HG03469 (cell line): ENCODE results near the gene PLXNB3.
"Not testable (repeated sequence)": the region's sequence is repeated elsewhere in the genome, so short reads cannot be mapped to it uniquely, and the experiment has no call there.

ENCODE experiments used
- ATAC-seq: cut with Tn5 transposase; IDR thresholded peaks from one replicate; pipeline ENCODE4 v1.9.1; 2021; ENCODE audit warnings: mild to moderate bottlenecking, moderate library complexity, moderate number of reproducible peaks; ENCODE audit not compliant: unreplicated experiment

The PLXNB3 gene

DNA sequence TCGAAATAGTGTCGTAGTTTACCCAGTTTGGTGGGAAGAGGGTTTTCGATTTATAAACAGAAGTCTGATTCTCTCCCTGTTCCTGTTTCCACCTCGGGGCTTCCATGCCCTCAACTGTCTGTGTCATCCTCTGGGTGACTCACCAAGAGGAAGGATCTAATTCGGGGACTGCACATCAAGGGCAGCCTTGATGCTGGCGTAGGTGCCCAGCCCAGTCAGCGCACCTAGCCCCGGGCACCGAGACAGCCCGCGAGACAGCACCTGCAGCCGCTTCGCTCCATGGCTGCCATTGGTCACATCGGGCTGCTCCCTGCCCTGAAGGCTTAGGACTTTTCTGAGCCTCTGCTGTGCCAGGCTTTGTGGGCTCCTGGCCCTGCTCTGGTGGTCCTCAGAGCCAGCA lies 31.6 kb upstream of the PLXNB3 start:
- ATAC-seq, result no peak

DNA sequence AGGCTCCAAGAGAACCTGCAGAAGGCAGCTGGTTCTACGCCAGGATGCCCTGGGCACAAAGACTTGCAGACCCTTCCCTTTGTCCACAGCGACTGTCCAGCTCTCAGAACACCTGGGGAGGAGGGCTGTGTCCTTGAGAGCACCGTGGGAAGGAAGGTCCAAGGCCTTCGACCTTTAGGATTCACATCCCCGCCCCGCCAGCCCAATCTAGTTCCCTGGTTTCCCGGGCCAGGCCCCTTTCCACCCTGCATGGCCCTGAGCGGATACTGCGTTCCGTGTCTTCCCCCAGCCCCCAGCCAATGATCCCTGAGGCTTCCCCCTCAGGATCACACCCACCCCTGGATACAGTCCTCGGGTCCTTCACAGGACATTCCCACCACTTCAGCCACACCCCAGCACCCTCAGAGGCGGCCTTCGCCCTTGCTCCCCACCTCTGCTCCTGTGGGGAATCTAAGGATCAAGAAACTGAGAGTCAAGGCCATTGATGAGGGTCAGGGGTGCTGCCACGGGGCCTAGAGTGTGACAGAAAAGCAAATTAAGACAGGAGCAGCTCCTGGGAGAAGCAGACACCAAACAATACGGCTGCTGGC lies 30.3 kb upstream of the PLXNB3 start:
- ATAC-seq, result no peak

DNA sequence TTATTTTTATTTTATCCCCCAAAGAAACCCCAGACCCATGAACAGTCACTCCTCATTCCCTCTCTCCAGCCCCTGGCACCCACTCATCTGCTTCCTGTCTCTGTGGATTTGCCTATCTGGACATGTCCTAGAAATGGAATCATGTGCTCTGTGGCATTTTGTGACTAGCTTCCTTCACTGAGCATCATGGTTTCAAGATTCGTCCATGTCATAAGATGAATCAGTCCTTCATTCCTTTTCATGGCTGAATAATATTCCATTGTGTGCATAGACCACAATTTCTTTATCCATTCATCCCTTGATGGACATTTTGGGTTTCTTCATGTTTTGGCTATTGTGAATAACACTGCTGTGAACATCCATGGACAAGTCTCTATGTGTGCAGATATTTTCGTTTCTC lies 29.2 kb upstream of the PLXNB3 start:
- no peak for ATAC-seq

DNA sequence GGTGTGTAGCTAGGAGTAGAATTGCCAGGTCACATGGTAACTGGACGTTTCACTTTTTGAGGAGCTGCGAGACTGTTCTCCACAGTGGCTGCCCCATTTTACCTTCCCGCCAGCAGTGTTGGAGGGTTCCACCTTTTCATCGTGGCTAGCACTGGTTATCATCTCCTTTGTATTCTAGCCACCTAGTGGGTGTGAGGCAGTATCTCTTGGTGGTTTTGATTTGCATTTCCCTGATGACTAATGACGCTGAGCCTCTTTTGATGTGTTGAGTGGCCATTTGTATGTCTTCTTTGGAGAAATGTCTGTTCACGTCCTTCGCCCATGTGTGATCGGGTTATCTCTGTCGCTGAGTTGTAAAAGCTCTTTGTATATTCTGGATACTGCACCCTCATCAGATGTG lies 28.8 kb upstream of the PLXNB3 start:
- ATAC-seq, result no peak

DNA sequence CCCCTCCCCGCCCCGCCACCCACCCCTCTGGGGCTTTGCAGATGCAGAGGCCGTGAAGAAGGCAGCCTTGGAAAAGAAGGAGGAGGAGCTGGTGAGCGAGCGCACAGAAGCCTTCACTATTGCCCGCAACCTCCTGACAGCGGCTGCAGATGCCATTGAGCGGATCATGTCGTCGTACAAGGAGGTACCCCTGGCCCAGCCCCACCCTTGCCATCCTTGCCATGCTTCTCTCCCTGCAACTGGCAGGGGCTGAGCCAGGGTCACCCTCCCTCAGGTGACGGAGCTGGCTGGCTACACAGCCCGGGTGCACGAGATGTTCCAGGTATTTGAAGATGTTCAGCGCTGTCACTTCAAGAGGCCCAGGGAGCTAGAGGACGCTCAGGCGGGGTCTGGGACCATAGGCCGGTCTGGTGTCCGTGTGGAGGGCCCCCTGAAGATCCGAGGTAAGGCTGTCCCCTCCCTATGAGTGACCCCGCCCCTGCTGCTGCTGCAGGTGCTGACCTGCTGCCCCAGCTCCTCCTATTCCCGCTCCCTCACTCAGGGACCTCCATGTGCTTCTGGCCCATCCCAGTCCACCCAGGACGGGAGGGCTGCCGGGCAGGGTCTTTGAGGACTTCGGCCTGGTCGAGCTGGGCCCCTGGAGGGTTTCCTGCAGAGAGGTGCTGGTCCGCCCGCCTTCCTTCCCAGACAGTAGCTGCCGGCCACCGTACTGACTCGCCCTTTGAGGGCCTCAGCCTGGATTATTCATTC lies 27.8 kb upstream of the PLXNB3 start:
- no peak for ATAC-seq

DNA sequence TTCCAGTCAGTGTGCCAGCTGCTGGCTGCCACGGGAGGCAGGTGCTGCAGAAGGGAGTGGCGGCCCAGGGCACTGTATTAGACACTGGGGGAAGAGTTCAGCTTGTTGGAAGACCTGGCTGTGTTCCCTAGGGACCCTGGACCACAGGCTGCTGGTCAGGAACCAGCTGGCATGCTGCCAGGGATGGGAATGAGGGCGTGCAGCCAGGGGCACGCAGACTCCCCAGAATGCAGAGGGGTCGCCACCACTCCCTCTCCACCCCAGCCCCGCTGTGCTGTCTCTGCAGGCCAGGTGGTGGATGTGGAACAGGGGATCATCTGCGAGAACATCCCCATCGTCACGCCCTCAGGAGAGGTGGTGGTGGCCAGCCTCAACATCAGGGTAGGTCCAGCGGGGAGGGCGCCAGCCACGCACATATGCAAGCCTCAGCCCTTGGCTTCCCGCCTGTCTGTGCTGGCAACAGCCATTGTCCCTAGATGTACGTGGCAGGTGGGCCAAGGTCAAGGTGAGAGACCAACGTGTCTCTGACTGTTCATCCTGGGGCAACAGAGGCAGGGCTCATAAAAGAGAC lies 27.1 kb upstream of the PLXNB3 start:
- no peak for ATAC-seq

DNA sequence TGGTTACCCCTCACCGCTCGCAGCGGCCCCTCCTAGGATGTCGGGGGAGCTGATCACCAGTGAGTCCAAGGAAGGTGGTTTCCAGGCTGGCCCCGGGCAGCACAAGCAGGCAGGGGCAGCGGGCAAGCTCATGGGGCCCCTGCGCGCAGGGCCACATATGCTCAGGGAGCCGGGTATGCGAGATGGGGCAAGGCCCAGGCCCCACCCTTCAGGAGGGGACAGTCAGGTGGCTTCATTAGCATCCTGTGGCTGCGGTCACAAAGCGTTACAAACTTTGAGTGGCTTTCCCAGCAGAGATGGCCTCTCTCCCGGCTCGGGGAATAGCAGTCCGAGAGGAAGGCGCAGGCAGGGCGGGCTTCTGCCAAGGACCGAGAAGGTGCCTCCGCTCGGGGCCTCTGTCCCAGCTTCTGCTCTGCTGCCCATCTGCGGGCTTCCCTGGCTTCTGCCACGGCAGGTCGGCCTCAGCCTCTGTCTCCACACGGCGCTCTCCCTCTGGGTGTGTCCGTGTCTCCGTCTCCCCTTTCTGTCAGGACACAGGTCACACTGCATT lies 25.9 kb upstream of the PLXNB3 start:
- ATAC-seq, result no peak

DNA sequence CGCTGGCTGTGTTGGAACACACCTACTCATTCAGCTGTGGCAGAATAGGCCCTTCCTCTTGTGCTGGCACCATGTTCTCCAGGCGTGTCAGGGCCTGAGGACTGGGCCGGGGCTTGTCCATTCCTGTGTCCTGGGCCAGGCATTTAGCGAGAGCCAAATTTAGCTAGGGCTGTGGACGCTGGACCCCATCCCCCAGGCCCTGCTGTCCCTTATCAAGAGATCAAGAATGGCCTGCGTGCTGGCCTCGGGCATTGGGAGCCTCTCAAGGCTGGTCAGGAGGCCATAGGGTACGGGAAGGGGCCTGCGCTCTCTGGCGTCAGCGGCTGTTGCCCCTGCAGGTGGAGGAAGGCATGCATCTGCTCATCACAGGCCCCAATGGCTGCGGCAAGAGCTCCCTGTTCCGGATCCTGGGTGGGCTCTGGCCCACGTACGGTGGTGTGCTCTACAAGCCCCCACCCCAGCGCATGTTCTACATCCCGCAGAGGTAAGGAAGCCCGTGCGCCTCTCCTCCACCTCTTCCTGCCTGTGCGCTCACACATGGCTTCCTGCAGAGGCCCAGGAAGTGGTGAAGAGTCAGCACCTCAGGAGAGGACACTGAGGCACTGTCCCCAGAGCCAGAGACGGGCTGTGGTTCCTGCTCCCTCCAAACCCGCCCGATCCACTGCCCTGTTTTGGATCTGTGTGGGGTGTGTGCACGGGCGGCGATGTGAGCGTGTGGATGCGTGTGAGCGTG lies 24.1 kb upstream of the PLXNB3 start:
- no peak for ATAC-seq

DNA sequence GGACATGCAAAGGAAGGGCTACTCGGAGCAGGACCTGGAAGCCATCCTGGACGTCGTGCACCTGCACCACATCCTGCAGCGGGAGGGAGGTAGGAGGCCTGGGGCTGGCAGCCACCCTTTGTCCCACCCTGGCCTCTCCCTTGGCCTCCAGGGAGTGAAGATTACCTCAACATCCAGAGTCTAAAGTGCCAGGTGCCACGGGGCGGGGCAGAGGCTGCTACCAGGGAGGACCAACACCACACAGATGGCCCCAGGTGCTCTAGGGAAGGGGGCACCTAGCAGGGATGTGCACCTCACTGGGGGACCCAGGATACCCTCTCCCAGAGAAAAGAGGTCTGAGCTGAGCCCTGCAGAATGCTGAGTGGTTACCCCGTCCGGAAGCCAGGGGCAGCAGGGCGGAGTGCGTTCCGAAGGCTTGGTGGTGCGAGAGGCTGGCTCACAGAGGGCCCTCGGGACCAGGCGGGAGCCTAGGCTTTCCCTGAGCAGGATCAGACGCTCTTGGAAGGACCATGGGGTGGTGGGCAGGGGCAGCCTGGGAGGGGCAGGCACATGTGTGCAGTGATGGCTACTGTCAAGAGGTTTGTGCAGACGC lies 23.3 kb upstream of the PLXNB3 start:
- ATAC-seq, result no peak

DNA sequence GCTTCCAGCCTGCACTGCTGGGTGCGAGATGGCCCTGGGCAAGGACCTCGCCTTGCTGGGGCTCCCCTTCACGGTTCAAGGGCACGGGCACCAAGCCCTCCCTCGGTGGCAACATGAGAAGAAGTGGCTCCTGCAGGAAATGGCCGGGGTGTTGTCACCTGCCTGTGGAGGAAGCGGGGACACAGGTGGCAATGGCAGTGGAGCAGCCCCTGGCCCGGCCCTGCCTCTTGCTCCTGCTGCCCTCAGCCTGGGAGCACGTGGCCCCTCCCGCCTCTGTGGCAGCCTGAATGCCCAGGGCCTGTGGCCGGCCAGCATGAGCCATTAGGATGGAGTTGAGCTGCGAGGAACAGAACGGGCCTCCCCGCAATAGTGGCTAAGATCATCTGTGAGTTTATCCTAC lies 22.6 kb upstream of the PLXNB3 start:
- no peak for ATAC-seq

DNA sequence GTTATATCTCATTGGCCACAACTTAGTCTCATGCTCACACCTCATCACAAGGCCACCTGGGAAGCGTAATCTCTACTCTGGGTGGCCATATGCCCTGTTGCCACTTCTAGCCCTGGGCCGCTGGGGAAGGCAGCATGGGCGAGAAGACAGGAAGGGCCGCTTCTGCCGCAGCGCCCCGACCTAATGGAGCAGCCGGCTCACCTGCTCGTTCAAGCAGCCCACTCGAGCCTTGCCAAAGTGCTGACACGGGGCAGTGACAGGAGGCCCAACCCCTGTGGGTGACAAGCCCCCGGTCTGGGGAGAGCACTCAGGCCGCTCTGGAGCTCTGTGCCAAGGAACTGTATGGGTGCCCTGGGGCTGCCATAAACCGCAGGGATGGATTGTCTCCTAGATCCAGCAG lies 21.9 kb upstream of the PLXNB3 start:
- ATAC-seq, result not testable (repeated sequence)

DNA sequence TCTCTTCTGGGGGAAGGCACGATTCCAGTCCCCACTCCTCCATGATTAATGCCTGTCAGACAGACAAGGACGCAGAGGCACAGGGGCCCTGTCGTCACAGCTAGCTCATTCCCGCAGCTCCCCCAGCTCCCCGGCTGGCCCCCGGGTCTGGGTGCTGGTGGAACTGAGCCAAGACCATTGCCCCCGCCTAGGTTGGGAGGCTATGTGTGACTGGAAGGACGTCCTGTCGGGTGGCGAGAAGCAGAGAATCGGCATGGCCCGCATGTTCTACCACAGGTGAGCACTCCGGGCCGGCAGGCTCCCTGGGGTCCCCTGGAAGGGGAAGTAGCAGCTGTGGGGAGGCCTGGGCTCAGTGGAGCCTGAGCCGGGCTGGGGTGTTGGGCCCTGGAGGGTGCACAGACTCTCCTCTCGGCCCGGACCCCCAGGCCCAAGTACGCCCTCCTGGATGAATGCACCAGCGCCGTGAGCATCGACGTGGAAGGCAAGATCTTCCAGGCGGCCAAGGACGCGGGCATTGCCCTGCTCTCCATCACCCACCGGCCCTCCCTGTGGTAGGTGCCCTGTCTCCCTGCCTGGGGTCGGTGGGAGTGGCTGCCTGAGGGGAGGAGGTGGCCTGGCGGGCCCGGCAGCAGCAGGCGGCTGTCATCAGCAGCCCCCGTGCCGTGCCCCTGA lies 21.1 kb upstream of the PLXNB3 start:
- not testable (repeated sequence) for ATAC-seq

DNA sequence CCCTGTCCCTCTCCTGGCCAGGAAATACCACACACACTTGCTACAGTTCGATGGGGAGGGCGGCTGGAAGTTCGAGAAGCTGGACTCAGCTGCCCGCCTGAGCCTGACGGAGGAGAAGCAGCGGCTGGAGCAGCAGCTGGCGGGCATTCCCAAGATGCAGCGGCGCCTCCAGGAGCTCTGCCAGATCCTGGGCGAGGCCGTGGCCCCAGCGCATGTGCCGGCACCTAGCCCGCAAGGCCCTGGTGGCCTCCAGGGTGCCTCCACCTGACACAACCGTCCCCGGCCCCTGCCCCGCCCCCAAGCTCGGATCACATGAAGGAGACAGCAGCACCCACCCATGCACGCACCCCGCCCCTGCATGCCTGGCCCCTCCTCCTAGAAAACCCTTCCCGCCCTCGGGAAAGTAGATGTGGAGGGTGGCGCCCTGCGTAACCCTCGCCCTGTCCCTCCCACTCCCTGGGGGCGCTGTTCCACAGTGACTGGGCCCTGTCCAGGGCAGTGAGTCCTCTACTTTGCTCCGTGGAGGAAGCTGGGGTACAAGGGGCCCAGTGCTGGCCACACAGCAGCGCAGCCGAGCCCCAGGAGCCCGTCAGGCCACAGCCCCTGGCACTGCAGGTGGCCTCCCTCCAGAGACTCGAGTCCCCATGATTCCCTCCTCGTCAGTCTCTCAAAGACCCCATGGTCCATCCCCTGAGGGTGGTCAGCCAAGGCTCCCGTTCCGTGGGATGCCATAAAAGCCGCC lies 20.4 kb upstream of the PLXNB3 start:
- not testable (repeated sequence) for ATAC-seq

DNA sequence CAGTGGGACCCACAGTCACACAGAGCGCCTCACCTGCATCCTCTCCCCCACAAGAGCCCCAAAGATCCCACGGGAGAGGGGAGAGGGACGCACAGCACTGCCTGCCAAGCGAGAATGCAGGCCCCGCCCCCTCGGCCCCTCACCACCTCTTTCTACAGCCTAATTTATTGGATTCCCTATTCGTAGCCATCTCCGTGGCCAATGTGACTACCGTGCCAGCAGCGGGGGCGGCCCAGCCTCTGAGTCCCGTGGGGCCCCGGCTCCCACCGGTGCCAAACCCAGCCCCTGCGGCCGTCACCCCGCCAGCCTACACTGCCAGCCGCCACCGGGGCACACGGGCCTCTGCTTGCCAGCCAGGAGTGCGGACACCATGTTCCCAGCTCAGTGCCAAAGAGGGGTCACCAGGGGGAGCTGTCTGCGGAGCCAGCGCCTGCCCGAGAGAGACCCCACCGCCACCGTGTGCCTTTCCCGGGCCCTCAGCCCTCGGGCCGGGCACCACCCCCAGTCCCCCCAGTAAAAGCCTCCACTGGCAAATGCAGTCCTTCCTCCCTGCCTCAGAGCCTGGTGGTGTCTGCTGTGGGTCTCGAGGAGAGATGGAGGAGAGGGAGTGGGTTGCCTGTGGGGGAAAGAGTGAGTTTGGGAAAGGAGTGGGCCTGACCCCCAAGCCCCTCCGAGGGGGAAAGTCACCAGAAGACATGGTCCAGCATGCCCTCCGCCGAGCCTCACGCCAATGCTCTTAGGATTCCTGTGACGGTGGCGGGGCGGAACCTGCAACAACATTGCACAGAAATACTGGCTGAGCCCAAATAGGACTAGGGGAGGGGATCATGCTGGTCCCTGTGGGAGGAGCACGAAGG lies 19.6 kb upstream of the PLXNB3 start:
- no peak for ATAC-seq

DNA sequence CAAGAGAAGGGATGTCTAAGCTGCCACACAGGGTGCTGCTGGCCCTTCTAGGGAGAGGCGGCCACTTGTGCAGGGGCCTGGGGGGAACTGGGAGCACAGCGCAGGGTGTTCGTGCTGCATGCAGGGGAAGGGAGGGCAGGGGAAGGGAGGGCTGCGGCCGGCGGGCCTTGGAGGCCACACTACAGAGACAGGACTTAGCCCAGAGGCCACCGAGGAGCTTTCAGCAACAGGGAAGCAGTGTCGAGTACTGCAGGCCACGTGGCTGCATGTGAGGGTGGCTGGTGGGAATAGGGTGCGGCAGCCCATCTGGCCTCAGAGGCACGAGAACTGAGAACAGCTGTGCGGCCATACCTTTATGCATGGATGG lies 19.0 kb upstream of the PLXNB3 start:
- ATAC-seq, result not testable (repeated sequence)

DNA sequence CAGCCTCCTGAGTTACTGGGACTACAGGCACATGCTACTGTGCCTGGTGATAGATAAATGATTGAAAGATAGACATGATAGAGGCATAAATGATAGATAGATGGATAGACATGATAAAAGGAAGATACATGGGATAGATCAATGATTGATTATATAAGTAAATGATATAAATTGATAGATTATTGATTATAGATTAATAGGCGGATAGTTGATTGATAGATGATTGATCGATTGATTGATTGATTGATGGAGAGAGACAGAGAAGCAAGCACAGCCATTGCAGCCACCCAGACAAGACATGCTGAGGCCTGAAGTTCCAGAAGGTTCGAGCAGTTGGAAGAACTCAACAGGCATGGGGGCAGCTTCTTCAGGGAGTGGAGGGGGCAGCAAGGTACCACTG lies 17.7 kb upstream of the PLXNB3 start:
- ATAC-seq, result no peak

DNA sequence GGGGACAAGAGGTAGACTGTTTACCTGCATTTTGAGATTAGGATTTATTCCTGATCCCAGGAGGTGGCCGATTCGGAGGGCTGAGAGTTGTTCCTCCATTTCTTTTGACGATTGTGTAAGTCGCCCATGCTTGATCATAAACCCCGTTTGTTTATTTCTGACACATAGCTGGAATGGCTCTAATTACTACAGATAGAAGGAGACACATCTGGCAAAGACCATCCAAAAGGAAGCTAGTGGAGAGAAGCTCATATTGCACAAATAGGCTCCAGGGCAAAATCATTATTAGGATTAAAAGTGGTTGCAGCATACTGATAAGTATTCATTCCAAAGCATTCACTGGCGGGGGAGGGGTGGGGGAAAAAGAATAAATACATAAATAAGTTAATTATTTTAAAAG lies 17.1 kb upstream of the PLXNB3 start:
- ATAC-seq, result not testable (repeated sequence)

DNA sequence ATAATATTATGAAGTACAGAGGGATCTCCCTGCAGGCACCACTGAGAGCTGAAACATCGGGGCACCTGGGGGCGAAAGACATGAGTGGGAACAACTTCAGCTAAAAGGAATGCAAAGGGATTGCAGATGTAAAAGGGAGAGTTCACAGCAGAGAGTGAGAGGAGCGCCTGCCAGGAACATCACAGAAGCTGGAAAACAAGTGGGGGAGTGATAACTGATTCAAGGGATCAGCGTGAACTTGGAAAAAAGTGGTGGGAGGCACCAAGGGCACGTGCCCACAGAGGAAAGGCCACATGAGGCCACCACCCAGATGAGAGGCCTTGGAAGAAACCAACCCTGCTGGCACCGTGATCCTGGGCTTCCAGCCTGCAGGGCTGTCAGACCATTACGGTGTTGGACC lies 15.0 kb upstream of the PLXNB3 start:
- not testable (repeated sequence) for ATAC-seq
